ENCODE results near the gene GLIPR2.
"Not testable (repeated sequence)": the region's sequence is repeated elsewhere in the genome, so short reads cannot be mapped to it uniquely, and the experiment has no call there.

Gene GLIPR2, protein sequence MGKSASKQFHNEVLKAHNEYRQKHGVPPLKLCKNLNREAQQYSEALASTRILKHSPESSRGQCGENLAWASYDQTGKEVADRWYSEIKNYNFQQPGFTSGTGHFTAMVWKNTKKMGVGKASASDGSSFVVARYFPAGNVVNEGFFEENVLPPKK

DNA sequence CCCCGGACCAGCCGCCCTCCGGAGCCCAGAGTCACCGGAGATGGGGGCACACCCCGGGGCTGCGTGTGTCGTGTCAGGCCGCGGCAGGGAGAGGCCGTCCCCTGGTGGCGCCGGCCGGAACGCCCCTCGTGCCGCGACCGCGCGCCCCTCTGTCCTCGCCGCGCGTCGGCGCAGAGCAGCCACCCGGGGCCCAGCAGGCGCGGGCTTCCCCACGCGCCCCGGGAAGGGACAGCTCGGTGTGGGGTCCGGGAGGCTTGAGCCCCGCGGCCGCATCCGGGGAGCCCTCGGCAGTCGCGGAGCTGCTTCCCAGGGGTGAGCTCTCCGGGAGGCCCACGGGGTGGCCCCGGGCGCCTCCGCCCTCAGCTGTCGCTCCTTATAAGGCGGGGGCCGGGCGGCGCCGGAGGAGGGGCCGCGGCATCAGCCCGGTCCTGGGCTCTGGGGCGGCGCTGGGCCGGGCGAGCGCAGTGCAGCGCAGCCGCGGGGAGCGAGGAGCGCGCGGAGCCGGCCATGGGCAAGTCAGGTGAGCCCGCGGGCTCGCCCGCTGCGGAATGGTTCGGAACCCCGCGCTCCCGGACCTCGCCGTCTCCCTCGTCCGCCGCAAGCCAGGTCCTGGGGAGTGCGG lies at the start of gene GLIPR2:
Gene GLIPR2 (plus strand): TSS at position 462 of the 622 bp plus-strand sequence. CDS start 46 bp downstream, at position 508.
- peak in 3 of 4 experiments; percentile 23 to 70 (median 30) for DNase-seq

DNA sequence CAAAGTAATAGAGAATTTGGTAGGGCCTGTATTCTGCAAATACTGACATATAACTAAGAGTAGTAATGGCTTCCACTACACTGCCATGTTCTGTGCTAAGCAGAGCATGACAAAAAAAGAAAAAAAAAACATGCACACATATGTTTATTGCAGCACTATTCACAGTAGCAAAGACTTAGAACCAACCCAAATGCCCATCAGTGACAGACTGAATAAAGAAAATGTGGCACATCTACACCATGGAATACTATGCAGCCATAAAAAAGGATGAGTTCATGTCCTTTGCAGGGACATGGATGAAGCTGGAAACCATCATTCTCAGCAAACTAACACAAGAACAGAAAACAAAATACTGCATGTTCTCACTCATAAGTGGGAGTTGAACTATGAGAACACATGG lies 49.5 kb upstream of the GLIPR2 start:
- not testable (repeated sequence) for DNase-seq

DNA sequence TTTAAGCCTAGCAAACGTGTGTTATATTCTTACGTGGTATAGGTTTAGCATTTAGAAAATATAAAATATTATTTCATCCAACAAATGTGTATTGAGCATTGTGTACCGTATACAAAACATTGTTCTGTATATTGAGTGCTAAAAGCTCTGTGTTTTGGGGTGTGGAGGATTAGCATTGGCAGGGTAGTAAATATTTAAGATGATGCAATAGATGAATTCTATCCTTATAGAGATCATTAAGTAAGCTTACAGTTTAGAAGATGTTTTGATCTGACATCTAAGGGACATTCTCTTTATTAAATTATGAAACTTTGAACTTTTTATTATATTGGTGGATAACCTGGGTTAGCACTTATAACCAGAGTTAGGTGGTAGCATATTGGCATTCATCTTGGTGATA lies 48.5 kb upstream of the GLIPR2 start:
- DNase-seq: no peak

DNA sequence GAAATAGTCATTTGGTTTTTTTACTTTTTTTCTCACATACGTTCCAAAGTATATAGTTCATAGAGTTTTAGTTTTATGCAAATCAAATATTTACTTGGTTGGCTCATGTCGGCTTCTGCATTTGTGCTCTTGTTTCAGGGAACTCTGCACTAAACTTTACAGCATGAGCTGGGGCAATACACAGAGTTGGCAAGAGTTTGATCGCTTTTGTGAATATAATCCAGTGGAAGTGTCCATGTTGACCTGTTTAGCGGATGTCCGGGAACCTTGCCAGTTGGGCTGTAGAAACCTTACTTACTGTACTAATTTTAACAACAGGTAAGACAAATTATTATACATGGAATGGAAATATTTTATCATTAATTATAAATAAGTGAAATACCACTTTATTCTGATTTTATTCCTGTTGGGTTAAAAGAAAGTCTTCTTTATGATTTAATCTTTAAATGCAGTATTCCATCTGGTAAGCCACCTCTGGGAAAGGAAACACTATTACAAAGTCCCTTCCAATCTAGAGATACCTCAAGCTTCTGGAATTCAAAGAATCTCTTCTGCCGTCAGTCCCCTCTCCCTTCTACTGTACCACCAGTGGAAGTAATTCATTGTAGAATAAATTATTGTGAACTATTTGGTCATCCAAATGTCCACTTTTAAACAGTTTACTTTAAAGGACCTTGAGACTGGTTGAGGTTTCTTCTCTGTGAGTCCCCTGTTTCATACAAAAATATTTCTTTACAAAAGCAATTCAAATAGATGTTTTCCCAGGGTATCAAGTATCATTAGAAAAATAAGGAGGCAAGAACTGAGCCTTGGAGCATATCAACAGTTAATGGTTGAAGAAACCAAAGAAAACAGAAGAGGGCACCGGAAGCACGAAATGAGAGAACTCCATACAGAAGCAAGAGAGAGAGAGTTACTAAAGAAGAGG lies 45.2 kb upstream of the GLIPR2 start:
- no peak for DNase-seq

DNA sequence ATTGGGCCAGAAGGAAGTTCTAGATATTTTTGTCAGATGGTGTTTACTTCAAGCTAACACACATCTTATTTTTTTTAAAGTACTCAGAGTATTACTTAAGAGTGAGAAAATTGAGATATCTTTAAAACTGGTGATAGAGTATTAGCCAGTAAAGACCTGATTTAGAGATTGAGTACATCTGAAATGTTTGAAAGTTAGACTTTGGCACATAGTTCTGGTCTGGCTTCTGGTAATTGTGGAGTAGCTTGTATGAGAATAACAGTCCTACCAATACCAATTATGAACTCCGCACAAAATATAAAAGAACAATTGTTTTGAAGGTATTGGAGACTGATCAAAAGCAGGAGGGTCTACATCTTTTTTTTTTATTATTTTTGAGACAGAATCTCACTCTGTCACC lies 44.5 kb upstream of the GLIPR2 start:
- no peak for DNase-seq

DNA sequence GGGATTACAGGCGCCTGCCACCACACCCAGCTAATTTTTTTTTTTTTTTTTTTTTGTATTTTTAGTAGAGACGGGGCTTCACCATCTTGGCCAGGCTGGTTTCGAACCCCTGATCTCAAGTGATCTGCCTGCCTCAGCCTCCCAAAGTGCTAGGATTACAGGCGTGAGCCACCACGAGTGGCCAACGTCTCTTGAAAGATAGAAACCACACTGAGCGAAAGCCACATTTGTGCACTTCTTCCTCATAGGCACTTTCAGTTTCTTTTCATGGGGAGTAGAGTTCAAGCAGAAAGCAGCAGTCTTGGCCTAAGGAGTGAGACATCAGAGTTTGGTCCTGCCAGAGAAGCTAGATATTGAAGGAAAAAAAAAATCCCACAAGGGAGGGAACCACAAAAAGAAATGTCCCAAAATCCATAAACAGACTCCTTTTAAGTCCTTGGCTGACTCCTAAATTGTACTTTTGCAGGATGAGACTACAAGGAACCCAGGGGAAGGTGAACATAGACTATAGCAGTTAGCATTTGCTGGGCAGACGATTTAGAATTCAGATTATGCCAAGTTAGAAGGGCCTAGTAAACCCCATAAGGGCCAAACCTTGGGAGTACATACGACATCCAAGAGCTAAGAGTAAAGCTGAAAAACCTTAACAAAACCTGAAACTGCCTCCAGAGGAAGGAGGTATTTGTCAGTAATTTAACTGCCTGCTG lies 43.9 kb upstream of the GLIPR2 start:
- peak in 1 of 4 experiments; percentile 1 for DNase-seq

DNA sequence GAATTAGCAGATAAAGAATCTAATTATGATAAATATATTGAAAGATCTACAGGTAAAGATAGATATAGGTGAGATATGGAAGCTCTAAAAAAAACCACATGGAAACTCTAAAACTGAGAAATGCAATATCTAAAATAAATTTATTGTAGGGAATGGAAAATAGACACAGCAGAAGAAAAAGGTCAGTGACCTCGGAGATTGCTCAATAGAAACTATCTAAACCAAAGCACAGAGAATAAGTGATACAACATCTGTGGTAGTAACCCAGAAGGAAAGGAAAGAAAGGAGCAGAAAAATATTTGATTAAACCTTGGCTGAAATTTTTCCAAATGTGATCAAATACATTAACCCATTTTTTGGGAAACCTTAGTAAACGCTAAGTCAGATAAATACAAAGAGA lies 43.1 kb upstream of the GLIPR2 start:
- no peak for DNase-seq

DNA sequence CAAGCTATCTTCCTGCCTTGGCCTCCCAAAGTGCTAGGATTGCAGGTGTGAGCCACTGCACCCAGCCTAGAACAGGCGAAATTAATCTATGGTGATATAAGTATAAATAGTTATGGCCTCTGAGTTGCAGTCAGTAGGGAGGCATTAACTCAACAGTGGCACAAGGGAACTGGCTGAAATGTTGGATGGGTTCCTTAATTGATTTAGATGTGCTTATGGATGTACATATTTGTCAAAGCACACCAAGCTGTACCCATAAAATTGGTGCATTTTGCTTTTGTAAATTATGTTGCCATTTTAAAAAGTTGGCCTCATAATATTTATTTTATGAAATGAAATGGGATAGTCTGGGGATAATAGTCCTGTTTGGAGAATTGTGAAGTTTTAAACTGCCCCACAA lies 36.8 kb upstream of the GLIPR2 start:
- DNase-seq: no peak

DNA sequence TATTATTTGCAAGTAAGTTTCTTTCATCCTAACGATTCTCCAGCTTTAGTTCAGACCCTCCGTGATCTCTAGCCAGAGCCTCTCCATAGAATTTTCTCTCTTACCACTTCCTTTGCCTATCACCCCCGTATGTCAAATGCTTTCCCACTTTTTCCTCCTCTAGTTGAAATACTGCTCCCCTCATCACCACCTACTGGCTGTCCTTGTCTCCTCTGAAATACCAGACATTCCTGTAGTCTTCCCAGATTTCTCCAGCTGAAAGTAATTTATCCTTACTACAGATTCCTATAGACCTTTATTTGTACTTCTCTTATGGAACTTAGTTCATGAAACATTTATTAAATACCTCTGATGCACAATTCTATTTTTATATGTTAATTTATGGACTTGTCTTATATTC lies 36.0 kb upstream of the GLIPR2 start:
- DNase-seq: no peak

DNA sequence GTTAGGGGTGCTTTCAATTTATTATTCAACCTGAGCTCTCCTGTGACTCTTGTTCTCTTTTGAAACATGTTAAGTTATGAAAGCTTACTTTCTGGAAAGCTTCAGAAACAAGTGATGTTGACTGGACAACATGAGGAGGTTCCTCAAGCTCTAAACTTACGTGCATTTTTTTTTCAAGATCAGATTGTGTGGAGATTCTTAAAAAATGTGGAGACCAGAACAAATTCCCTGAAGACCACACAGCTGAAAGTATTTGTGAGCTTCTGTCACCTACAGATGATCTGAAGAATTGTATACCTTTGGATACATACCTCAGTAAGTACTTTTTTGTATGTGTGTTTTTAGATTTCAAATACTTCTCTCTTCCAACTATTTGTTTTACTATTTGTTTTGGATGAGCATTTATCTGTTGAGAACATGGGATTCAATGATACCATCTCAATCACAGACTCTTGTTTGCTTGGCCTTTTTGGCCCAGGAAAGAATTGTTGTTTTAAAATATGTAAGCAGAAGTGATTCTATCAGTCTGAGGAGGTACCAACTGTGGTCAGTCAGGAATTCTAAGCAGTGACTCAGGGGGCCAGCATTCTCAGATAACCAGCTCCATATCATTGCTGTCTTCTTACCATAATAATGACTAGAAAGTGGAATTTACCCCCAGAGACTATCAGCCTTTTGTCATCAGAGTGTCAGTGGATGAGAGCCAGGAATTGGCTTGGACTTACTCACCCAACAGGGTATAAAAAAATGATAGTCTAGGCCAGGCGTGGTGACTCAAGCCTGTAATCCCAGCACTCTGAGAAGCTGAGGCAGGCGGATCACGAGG lies 34.4 kb upstream of the GLIPR2 start:
- DNase-seq: no peak

DNA sequence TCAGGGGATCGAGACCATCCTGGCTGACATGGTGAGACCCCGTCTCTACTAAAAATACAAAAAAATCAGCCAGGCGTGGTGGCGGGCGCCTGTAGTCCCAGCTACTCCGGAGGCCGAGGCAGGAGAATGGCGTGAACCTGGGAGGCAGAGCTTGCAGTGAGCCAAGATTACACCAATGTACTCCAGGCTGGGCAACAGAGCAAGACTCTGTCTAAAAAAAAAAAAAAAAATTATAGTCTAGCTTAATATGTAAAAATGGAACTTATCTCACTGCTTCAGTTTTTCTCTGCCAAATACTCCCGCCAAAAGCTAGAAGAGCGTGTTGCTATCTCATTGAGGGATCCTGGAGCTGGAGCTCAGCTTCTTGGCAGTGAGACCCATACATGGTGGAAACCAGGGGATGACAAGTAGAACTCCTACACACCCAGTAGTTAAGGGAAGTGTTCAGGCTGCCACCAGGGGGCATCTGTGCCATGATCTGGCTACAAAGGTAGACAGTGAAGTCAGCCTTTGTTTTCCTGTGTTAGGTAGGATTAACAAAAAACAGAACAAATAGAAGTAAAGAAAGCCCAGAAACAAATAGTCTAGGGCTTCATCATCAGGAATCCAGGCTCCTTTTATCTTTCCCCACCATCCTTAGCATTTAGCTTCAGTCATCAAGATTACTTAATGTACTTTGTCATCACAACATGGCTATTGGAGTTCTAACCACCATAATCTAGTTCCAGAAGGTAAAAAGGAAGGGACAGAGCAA lies 33.6 kb upstream of the GLIPR2 start:
- DNase-seq: peak; percentile 37 to 86 (median 73)

DNA sequence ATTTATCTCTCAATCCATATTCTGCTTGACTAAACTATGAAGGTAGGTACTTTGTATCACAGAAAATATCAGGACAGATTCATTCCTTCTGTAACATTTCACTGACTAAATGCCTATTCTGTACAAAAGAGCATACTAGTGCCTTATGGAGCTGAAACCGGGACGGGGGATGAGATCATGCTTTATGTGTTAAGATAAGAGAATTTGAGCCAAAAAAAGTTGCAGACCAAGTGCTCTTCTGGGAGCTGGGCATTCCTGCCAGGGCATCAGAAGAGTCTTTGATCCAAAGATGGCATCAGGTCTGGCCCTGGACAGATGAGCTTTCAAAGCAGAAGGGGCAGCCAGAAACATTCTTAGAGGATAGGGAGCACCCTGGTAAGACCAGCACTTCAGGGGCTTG lies 27.5 kb upstream of the GLIPR2 start:
- DNase-seq: no peak

DNA sequence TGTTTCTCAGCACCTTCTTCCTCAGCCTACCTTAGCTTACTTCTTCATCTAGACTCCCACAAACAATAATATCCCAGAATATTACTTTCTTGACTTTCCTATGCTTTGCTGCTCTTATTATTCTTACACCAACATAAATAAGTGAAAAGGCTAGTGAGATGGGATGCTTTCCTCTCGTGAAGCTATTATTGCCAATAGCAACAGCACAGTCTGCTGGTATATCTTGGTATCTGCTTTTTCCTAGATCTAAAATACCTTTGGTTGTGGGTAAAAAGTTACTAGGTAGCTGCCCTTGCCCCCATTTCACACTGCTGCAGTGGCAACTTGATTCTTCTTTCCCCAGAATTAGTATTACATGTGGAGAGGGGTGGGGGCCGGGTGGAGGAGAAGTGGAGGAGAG lies 26.1 kb upstream of the GLIPR2 start:
- no peak for DNase-seq

DNA sequence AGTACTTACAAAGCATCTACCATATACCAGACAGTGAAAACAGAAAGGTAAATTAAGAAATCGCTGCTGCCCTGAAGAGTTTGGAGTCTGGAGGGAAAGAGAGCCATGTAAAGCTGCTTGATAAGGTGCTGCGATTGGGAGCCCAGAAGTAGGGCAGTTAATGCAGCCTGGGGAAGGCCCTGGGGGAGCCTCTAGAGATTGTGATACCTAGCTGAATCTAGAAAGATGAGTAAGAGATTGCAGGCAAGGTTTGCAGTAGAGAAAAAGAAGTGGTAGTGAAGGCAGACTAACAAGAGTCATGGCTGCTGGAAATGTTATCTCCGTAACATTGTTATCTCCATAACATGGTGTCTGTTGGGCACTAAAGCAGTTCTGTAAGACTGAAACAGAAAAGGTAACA lies 24.0 kb upstream of the GLIPR2 start:
- DNase-seq: no peak

DNA sequence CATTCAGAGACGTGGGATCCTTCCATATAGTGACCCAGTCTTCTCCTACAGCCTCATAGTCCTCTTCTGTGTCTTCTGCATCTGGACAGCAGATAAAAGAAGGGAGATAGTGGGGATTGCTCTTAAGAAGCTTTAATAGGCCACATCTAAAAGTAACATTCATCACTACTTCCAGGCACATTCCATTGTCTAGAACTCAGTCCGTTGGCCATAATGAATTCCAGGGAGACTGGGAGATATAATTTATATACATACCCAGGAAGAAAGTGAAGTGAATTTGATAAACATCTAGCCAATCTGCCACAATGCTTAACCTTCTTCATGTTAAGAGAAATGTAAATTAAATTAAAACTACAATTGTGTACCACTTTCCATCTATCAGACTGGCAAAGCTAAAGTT lies 22.5 kb upstream of the GLIPR2 start:
- DNase-seq: no peak

DNA sequence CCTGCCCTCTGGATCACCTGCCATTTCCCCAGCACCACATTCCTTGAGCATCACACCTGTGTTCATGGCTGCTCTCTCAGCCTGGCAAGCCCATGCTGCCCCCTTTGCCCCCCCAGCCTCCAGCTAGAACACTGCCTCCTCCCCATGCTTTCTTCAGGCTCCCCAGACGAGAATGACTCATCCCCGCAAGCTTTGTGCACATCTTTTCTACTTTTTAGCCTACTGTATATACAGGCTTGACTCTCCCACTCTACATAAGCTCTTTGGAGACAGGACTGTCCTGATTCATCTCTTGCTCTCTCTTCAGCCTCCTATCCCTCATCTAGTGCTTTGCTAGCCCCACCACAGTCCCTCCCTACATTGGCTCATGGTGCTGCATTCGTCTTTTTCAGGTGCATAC lies 19.9 kb upstream of the GLIPR2 start:
- no peak for DNase-seq

DNA sequence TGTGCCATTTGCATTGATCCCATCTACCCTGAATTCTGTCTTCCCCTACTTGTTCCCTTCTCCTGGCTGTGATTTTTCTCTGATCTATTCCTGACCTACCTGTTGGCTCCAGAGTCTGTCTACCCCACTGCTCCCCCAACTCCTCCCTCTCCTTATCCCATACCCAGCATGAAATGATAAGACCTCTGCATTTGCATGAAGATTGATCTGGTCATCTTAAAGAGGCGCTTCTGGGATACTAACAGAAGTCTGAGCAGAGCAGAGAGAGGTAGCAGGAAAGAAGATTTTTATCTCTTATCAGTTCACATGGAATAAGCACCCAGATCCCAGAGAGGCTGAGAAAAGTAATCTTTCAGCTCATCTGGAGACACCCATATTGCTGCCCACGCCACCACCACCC lies 18.3 kb upstream of the GLIPR2 start:
- DNase-seq: no peak

DNA sequence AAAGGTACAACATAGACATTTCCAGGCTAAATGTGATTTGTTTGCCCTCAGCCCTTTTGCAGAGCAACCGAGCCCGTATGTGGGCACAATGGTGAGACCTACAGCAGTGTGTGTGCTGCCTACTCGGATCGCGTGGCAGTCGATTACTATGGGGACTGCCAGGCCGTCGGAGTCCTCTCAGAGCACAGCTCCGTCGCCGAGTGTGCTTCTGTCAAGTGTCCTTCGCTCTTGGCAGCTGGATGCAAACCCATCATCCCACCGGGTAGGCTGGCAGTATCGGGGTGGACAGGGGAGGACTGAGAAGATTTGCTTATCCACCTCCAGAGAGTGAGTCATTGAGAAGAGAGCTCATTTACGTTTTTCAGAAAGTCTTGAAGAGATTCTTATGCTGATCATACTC lies 17.8 kb upstream of the GLIPR2 start:
- DNase-seq: no peak

DNA sequence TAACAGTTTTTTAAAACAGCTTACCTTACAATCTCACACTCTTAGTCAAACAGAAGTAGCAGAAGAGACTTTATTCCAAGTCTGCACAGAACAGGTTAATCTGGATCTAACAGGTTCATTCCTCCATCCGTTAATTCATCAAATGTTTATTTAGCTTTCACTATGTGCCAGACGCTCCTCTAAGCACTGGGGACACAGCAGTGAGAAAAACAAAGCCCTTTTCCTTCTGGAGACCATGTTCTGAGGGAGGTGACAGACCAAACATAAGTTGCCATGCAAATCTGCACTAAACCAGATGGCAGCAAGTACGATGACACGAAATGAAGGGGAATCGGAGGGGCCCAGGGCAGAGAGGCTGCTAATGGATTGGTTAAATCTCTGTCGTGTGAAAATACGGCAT lies 17.1 kb upstream of the GLIPR2 start:
- DNase-seq: no peak

DNA sequence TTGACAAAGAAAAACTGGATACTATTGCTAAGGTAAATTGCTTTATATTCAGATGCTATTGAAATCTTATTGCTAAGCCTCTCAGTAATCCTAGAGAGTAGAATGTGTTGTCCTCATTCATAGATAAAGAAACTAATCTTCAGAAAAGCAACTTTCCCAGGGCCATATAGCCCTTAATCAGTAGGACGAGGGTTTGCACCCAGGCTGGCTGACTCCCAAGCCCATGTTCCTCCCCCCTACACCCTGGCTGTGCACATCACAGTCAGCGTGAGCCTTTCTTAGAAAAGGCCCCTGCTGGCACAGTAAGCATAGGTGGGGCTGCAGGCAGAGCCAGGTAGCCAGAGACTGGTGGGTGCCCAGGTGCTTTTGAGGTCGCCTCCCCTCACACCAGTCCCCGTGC lies 15.8 kb upstream of the GLIPR2 start:
- DNase-seq: no peak

DNA sequence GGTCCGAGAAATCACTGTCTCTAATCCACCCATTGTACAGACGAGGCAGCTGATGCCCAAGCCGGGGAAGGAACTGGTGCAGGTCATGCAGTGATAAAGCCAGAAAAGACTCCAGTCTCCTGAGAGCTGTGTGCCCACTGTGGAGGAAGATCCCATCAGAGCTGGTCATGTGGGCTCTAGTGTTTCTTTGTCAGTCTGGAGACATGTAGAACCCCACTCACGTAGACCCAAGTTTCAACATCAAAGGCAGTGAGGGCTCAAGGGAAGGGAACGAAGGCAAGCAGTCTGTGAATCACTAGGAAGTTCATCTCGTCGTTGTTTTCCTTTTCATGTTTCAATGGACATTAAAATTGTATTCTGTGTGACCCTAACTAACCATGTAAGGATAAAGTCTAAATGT lies 14.6 kb upstream of the GLIPR2 start:
- no peak for DNase-seq

DNA sequence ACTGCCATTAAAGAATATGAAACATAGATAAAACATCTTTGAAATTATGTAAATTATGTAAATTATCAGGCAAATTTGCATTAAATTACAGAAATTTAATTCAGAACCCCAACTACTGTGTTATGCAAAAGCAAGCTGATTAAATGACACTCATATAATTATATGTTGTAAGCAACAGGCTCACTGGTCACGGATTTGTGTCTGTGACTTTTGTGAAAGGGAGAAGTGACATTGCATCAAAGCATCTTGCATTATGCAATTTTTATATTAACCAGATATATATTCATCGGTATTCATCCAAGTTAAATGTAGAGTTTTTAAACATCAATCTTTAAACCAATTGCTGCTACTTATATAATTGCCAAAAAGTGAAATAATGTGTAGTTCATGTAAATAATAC lies 13.0 kb upstream of the GLIPR2 start:
- no peak for DNase-seq

Data from activated naive CD4-positive, alpha-beta T cell (primary cell).